MCF 10A (cell line): ENCODE measurements around the gene SLC9A5. TPM values are rescaled to one million over a fixed set of nuclear protein-coding genes. Genes with fewer than 3 reads are reported as not detected.
A peak's percentile ranks its signal among the peaks of the same experiment; 100 is the strongest.

Experiments used
- BruUV-seq: library from RNA; stranded (reverse); fragments of 400-500 nt; replicated peaks from 2 replicates; lab custom pipeline; 2021; lab: Mats Ljungman, UMichigan
- CTCF ChIA-PET: fragments of 300-600 bp; sonication (Branson Sonifier 250); formaldehyde crosslinking; extraction: SDS; loops from one replicate; lab custom pipeline; 2021; ENCODE audit warnings: antibody characterized with exemption, inconsistent platforms; lab: Yijun Ruan, JAX
- POLR2A ChIA-PET: fragments of 300-600, 350-650 bp; sonication (Branson Sonifier 250); formaldehyde crosslinking; extraction: SDS; loops from one replicate; lab custom pipeline; 2020; ENCODE audit warnings: antibody characterized with exemption, inconsistent platforms; lab: Yijun Ruan, JAX
- DNase-seq: peaks from one replicate; pipeline ENCODE4 v3.0.0-alpha.2; 2018; ENCODE audit not compliant: unreplicated experiment
- H3K27ac Mint-ChIP-seq: one replicate; pipeline ENCODE4 v1.8.0; 2022; ENCODE audit warnings: mild to moderate bottlenecking, low read depth, mixed read lengths; ENCODE audit not compliant: unreplicated experiment
- H3K27me3 Mint-ChIP-seq: one replicate; pipeline ENCODE4 v1.8.0; 2022; ENCODE audit warnings: mixed read lengths; ENCODE audit not compliant: insufficient read depth, unreplicated experiment
- H3K36me3 Mint-ChIP-seq: one replicate; pipeline ENCODE4 v1.8.0; 2022; ENCODE audit warnings: mild to moderate bottlenecking, moderate library complexity, mixed read lengths; ENCODE audit not compliant: insufficient read depth, unreplicated experiment
- H3K4me1 Mint-ChIP-seq: one replicate; pipeline ENCODE4 v1.8.0; 2022; ENCODE audit warnings: mixed read lengths; ENCODE audit not compliant: insufficient read depth, unreplicated experiment
- H3K4me3 Mint-ChIP-seq: one replicate; pipeline ENCODE4 v1.8.0; 2022; ENCODE audit warnings: mild to moderate bottlenecking, moderate library complexity, mixed read lengths; ENCODE audit not compliant: unreplicated experiment
- H3K9me3 Mint-ChIP-seq: one replicate; pipeline ENCODE4 v1.8.0; 2022; ENCODE audit warnings: mixed read lengths; ENCODE audit not compliant: unreplicated experiment
- CTCF ChIP-seq: fragments of 200-600 bp; IDR thresholded peaks from one replicate; pipeline ENCODE4 v1.8.0; 2022; ENCODE audit warnings: antibody characterized with exemption, mild to moderate bottlenecking; ENCODE audit not compliant: unreplicated experiment
- intact Hi-C: fragments of 100-400 bp; cut with micrococcal nuclease; formaldehyde crosslinking; loops from 2 replicates; pipeline ENCODE4 v1.14.1; 2022
- total RNA-seq: library from RNA; stranded (reverse); gene quantifications from 2 replicates; pipeline ENCODE4 v1.2.3, GENCODE V29; 2022

SLC9A5 gene
- total RNA-seq, 1 experiment from 2014 or later = 0.40 TPM

GRCh38 chr16:67265834-67266233, 17.1 kb downstream of the SLC9A5 start:
- TF ChIP-seq CTCF = no peak
- intact Hi-C loops = no loop called here
- no peak overlapping the region for H3K27ac Mint-ChIP-seq
- H3K27me3 Mint-ChIP-seq = peaks cover 19% of the 10 kb centered on the region
- H3K4me3 Mint-ChIP-seq = no peak overlapping the region
- no peaks in the 10 kb centered on the region for H3K36me3 Mint-ChIP-seq
- BruUV-seq = no TSS peak
- H3K9me3 Mint-ChIP-seq = no peaks in the 10 kb centered on the region
- ChIA-PET POLR2A (interaction anchor here (0.6 to 1.2 kb wide), 3 partner anchors 11 to 42 kb away, joined by 3 to 4 read pairs (median 4); no protein-coding TSS in a partner anchor), CTCF (interaction anchor here (0.6 to 1.7 kb wide), 5 partner anchors 18 to 255 kb away, joined by 3 to 4 read pairs (median 3); no protein-coding TSS in a partner anchor)
- H3K4me1 Mint-ChIP-seq = no peaks in the 10 kb centered on the region
- DNase-seq = no peak

- no peak for TF ChIP-seq CTCF
- no peak overlapping the region for H3K4me3 Mint-ChIP-seq
- H3K36me3 Mint-ChIP-seq = peaks cover 4% of the 10 kb centered on the region
- POLR2A ChIA-PET = interaction anchor here (1.7 kb wide), 1 partner anchor 9 kb away, joined by 6 read pairs; no protein-coding TSS in a partner anchor
- H3K27me3 Mint-ChIP-seq = peaks cover 7% of the 10 kb centered on the region
- H3K9me3 Mint-ChIP-seq = no peaks in the 10 kb centered on the region
- H3K4me1 Mint-ChIP-seq = no peaks in the 10 kb centered on the region
- H3K27ac Mint-ChIP-seq = no peak overlapping the region
- BruUV-seq = no TSS peak
- DNase-seq = peak; percentile 71
- intact Hi-C loops = no loop called here
- CTCF ChIA-PET = interaction anchor here (0.6 to 1.8 kb wide), 10 partner anchors 8 to 411 kb away, joined by 3 to 7 read pairs (median 4); no protein-coding TSS in a partner anchor
Measured at GRCh38 chr16:67268136-67268579, 19.4 kb downstream of the SLC9A5 start.

GRCh38 chr16:67269766-67270165, 21.0 kb downstream of the SLC9A5 start:
- no peaks in the 10 kb centered on the region for H3K27me3 Mint-ChIP-seq

More at GRCh38 chr16:67269766-67270165, 21.0 kb downstream of the SLC9A5 start:
- no peak for TF ChIP-seq CTCF
- Mint-ChIP-seq H3K9me3 (no peaks in the 10 kb centered on the region), H3K36me3 (peaks cover 11% of the 10 kb centered on the region), H3K27ac (peak overlapping the region; percentile 46), H3K4me3 (no peak overlapping the region), H3K4me1 (no peaks in the 10 kb centered on the region)
- POLR2A ChIA-PET = interaction anchor here (0.9 to 1.5 kb wide), 2 partner anchors 13 to 22 kb away, joined by 3 read pairs; partner anchors contain the start of gene FHOD1
- intact Hi-C loops = no loop called here
- no TSS peak for BruUV-seq
- DNase-seq = peak; percentile 24
- CTCF ChIA-PET = interaction anchor here (0.5 to 1.8 kb wide), 4 partner anchors 9 to 72 kb away, joined by 3 to 7 read pairs (median 4); no protein-coding TSS in a partner anchor
